Left forelimb (tissue), 1 donor: Measurements from ENCODE around the gene B4GALNT4.
"Not testable (repeated sequence)": the region's sequence is repeated elsewhere in the genome, so short reads cannot be mapped to it uniquely, and the experiment has no call there.

ENCODE experiments used
- DNase-seq: peaks from one replicate; pipeline ENCODE4 v3.0.0-alpha.2; 2018; ENCODE audit warnings: low spot score

Gene B4GALNT4, protein sequence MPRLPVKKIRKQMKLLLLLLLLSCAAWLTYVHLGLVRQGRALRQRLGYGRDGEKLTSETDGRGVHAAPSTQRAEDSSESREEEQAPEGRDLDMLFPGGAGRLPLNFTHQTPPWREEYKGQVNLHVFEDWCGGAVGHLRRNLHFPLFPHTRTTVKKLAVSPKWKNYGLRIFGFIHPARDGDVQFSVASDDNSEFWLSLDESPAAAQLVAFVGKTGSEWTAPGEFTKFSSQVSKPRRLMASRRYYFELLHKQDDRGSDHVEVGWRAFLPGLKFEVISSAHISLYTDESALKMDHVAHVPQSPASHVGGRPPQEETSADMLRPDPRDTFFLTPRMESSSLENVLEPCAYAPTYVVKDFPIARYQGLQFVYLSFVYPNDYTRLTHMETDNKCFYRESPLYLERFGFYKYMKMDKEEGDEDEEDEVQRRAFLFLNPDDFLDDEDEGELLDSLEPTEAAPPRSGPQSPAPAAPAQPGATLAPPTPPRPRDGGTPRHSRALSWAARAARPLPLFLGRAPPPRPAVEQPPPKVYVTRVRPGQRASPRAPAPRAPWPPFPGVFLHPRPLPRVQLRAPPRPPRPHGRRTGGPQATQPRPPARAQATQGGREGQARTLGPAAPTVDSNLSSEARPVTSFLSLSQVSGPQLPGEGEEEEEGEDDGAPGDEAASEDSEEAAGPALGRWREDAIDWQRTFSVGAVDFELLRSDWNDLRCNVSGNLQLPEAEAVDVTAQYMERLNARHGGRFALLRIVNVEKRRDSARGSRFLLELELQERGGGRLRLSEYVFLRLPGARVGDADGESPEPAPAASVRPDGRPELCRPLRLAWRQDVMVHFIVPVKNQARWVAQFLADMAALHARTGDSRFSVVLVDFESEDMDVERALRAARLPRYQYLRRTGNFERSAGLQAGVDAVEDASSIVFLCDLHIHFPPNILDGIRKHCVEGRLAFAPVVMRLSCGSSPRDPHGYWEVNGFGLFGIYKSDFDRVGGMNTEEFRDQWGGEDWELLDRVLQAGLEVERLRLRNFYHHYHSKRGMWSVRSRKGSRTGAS

DNA sequence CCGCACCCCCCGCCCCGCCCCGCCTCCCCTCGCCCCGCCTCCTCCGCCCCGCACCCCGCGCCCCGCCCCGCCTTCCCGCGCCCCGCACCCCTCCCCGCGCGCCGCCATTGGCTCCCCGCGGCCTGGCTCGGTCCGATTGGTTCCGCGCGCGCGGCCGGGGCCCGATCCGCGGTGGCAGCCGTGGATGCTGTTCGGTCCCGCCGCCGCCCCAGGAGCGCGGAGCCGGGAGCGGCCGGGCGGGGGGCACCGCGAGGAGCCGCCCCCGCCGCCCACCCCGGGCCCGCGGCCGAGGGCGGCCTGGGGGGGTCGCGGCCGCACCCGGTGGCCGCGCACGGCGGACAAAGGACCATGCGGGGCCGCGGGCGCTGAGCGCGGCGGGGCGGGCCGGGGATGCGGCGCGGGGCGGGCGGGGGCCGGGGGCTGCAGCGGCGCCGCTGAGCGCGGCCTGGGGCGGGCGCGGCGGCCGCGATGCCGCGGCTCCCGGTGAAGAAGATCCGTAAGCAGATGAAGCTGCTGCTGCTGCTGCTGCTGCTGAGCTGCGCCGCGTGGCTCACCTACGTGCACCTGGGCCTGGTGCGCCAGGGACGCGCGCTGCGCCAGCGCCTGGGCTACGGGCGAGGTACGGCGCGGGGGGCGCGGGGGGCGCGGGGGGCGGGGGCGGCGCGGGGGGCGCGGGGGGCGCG lies at the start of gene B4GALNT4:
B4GALNT4 (plus strand) TSS at position 164 of the 683 bp plus-strand sequence; CDS start at position 469, 305 bp downstream.
- no peak for DNase-seq

DNA sequence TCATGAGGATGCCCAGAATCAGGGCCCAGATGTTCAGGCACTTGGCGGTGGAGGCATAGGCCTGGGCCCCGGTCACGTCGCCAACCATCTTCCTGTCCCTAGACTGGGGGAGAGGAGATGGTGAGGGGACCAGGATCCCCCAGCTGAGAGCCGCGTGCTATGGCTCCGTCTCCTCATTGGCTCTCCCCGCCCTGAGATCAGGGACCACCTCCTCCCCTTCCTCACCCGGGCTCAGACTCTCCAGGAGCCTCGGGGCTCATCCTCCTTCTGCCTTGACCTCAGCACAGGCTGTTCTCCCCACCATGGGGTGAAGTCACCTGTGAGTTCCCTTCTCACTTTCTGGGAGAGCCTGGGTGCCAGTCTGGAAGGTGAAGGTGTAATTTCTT lies 49.4 kb upstream of the B4GALNT4 start:
- not testable (repeated sequence) for DNase-seq

DNA sequence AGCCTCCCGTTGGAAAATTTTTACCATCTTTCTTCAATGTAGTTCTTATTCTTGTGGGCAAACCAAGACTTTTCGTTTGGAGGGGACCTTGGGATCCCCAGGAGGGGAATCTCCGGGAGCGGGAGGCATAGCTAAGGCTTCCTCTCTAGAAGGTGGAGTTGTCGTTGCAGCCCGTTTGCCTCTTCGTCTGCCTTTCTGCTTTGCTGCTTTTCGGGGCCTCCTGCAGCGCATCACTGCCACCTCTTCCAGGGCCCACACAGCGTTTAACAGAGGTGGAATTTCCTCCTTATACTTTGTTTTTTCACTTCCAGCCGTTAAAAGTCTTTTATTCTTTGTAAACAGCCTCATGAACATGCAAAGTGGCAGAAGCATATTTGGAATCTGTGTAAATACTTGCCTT lies 45.1 kb upstream of the B4GALNT4 start:
- DNase-seq, result no peak

DNA sequence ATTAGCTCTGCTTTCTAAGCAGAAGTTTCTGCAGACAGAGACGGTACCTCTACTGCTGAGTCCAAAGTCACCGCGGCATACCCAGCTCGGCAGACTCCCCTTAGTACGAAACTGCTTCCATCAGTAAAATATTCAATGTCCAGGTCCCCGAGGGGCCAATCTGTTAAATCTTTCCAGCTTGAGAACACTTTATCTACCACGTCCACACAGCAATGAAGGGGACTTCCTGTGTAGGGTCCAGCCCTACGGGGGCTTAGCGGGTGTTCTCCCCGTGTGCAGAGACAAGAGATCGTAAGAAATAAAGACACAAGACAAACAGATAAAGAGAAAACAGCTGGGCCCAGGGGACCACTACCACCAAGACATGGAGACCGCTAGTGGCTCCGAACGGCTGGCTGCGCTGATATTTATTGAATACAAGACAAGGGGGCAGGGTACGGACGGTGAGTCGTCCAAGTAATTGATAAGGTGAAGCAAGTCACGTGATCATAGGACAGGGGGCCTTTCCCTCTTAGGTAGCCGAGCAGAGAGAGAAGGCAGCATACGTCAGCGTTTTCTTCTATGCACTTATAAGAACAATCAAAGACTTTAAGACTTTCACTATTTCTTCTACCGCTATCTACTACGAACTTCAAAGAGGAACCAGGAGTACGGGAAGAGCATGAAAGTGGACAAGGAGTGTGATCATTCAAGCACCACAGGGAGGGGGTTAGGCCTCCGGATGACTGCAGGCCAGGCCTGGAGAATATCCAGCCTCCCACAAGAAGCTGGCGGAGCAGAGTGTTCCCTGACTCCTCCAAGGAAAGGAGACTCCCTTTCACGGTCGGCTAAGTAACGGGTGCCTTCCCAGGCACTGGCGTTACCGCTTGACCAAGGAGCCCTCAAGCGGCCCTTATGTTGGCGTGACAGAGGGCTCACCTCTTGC lies 44.4 kb upstream of the B4GALNT4 start:
- DNase-seq, result peak; percentile 62

DNA sequence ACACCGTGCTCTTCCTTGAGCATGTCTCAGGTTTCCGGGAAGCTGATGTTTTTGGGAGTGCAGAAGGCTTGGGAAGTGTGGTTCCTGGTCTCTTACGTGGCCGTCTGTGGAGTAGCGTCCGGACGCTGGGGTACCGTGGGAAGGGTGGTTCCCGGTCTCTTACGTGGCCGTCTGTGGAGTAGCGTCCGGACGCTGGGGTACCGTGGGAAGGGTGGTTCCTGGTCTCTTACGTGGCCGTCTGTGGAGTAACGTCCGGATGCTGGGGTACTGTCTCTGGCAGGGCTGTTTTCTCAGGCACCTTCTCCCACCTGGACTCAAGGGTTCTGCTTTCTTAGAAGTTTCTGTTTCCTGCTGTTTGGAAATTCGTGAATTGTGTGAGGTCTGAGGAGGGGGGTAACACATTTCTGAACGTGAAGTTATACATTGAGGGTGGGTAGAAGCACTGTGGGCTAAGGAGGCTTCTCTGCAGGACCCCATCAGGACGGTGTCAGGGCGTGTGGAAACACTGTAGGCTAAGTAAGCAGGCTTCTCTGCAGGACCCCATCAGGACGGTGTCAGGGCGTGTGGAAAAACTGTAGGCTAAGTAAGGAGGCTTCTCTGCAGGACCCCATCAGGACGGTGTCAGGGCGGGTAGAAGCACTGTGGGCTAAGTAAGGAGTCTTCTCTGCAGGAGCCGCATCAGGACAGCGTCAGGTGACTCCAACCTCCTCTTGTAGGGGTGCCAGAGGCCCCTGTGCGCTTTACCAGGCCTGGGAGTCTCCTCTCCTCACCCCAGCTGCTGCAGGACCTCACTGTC lies 43.3 kb upstream of the B4GALNT4 start:
- peak; percentile 50 for DNase-seq

DNA sequence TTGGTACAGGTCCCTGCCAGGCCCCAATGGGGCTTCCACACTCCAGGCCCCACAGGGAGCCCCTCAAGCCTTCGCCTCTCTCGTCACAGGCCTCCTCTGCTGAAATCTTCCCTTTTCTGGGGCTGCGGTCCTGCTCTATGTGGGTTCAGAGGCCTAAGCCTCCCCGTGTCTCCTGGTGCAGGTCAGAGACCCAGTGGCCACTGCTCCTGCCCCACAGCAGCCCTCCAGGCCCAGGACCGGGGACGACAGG lies 42.8 kb upstream of the B4GALNT4 start:
- peak; percentile 64 for DNase-seq

DNA sequence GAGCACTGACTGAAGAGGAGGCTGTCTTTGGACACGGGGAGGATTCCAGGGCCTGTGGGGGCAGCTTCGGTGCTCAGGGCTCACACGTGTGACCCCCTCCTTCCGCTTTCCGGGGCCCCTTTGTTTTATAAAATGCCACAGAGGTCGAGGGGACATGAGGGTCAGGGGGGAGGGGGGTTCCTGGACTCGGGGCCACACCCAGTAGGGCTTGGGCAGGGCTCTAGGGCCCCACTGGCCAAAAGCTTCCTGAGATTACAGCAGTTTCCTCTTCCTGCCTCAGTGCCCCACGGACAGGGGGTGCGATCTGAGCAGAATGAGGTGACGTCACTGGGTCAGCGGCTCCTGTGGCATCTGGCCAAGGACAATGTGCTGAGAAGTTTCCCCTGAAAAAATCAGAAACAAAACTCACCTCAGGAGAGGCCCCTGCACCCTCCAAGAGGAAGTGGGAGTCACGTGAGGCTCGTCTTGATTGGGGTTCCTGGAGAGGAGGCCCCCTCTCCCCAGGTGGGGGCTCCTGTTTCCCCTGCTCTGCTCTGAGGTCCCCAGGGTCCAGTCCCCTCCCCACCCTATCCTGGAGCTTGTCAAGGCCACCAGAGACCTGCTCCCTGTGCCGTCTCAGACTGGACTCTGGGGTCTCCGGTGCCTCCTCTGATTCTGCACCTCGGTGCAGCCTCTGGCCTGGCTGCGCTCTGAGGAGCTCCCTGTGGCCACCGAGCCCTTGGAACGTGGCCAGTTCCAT lies 42.3 kb upstream of the B4GALNT4 start:
- peak; percentile 69 for DNase-seq

DNA sequence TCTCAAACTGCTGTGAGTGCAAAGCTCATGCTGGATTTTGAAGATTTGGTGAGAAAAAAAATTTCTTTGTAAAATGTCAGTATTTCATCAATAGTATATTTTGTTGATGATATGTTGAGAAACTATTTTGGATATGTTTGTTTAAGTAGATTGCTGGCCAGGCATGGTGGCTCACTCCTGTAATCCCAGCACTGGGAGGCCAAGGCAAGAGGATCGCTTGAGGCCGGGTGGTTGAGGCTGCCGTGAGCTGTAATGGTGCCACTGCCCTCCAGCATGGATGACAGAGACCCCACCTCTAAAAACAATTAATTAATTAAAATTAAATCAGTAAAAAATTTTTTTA lies 41.7 kb upstream of the B4GALNT4 start:
- no peak for DNase-seq

DNA sequence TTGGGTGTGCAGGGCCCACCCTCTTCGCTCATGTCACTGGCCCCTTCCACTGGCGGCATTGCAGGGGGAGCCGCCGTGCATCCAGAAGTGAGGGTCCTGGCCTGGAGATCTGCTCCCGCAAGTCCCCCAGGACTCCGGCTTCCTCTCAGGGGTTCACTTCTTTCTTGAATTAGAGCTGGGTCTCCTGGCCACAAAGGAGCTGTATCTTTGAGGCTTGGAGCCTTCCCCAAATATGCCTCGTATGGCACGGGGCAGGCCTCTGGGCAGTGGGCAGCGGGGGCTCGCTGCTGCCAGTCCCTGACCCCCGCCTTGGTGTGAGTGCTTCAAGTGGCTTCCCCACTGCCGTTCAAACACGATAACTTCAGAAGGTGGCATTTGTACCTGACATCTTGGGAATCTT lies 41.3 kb upstream of the B4GALNT4 start:
- DNase-seq, result peak; percentile 45

DNA sequence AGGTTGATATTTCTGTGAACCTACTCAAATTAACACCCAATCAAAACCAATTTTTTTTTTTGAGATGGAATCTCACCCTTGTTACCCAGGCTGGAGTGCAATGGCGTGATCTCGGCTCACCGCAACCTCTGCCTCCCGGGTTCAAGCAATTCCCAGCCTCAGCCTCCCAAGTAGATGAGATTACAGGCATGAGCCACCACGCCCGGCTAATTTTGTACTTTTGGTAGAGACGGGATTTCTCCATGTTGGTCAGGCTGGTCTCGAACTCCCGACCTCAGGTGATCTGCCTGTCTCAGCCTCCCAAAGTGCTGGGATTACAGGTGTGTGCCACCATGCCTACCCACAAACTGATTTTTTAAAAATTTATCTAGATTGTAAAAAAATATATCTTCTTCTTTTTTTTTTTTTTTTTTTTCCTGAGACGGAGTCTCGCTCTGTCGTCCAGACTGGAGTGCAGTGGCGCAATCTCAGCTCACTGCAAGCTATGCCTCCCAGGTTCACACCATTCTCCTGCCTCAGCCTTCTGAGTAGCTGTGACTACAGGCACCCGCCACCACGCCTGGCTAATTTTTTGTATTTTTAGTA lies 40.7 kb upstream of the B4GALNT4 start:
- not testable (repeated sequence) for DNase-seq

DNA sequence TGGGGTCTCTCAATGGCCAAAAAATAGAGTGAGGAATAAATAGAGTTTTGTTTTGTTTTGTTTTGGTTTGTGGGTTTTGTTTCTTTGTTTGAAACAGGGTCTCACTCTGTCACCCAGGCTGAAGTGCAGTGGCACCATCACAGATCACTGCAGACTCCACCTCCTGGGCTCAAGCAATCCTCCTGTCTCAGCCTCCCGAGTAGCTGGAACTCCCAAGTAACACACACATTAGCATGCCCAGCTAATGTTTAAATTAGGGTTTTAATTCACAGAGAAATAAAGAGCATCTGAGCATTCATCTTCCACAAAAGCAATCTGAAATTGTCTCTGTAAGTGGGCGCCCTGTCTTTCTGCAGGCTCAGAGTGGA lies 39.4 kb upstream of the B4GALNT4 start:
- DNase-seq, result no peak

DNA sequence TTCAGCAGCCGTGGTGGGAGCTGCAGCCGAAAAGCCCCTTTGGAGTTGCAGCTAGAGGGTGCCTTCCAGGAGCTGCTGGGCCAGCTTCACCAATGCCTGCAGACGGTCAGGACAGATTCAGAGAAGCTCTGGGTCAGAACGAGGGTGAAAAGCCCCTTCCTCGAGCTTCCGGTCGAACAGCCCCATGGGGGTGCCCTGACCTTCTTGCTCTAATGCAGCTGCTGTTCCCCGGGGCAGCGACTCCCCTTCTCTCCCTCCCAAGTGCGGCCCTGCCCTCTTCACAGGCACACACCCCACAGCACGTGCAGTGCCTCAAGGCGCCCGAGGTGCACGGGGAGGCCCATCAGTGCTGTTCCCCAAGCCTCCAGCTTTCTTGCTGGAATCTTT lies 39.0 kb upstream of the B4GALNT4 start:
- no peak for DNase-seq

DNA sequence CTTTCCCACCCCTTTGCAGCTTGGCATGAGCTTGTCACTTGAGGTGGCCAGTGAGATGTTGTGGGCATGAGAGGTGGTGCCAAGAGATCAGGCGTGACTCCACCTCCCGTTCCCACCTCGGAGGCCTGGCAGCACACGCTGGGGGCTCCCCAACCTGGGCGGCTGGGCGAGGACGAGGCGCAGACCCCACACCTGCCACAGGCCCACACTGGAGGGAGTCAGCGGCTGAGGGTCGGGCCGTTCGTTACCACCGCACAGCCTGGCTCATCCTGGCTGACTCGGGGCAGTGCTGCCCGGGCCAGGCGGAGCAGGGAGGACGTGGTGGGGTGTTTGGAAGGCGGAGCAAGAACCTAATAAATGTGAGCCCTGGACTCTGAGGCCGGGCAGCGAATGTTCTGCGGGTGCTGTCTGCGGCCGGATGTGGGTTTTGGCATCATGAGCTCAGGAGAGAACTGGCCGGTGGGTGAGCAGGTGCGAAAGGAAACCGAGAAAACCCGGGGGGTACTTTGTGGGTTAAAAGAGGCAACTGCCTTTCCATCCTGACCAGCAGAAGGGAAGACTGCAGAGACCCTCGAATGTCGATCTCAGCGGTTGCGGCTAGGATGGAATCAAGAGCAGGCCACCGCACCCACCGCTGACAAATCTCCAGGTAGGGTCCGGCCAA lies 38.5 kb upstream of the B4GALNT4 start:
- DNase-seq, result peak; percentile 61

DNA sequence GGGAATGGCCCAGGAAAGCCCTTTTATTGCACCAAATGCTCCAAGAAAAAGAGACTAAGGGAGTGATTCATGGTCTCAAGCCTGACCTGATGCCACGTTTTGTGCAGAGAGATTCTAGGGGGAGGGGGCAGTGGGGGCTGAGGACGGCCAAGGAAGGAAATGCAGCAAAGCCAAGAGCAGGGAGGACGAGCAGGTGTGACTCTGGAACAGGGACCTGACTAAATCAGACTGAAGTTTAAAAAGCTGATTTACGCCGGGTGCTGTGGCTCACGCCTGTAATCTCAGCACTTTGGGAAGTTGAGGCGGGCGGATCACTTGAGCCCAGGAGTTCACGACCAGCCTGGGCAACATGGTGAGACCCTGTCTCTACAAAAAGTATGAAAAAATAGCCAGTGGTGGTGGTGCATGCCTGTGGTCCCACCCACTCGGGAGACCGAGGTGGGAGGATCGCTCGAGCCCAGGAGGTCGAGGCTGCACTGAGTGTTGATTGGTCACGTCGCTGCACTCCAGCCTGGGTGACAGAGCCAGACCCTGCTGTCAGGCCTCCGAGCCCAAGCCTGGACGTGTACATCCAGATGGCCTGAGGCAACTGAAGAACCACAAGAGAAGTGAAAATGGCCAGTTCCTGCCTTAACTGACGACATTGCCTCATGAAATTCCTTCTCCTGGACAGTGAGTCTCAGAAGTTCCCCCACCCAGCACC lies 37.8 kb upstream of the B4GALNT4 start:
- DNase-seq, result peak; percentile 42

DNA sequence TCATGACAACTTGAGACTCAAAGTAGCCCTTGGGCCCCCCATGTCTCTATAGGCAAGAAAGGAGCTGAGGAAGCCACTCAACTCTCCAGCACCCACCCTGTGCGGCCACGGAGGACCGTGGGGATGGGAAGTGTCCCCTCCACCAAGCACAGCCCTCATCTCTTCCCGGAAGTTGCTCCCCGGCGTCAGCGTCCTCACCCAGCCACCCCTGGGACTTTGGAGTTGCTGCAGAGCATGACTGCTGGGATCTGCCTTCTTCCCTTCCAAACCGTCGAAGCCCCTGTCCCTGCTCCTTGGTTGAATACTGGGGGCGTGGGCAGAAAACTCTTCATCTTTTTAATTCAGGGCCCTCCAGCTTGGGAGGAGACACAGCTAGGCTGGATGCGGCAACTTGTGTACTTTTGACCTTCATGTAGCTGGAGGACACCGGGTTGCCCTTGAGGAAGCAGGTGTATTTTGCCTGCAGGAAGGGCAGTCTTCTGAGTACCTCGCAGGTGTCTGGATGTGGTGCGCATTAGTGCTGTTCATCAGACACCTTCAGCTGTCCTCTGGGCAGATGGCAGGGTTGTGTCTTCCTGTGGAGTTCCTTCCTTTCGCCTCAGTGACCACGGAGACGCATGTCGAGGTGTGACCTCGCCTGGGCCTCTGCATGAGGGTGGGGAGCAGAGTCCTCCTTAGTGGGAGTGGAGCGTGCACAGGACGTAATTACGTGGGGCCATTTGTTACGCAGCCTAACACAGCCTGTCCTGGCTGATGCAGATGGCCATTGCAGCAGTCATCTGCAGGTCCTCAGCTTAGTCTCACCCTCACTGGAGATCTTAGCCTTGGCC lies 36.4 kb upstream of the B4GALNT4 start:
- peak; percentile 55 for DNase-seq

DNA sequence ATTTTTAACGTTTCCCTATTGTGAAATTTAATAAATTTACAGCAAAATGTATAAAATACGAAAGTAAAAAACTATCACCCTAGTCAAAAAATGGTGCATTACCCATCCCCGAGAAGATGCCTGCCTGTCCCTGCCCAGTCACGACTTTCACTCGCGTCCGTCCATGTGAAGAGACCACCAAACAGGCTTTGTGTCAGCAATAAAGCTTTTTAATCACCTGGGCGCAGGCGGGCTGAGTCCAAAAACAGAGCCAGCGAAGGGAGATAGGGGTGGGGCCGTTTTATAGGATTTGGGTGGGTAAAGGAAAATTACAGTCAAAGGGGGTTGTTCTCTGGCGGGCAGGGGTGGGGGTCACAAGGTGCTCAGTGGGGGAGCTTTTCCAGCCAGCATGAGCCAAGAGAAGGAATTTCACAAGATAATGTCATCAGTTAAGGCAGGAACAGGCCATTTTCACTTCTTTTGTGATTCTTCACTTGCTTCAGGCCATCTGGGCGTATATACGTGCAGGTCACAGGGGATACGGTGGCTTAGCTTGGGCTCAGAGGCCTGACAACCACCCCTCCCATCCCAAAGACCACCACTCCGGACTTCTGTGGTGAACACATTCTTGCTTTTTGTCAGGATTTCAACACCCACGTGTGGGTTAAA lies 35.6 kb upstream of the B4GALNT4 start:
- DNase-seq, result not testable (repeated sequence)
